Esophagus squamous epithelium (tissue), 4 donors: ENCODE measurements around the gene RGS7.

Experiments used
- CTCF ChIP-seq, 6 experiments: fragments of 450-650 bp in 4 of 6; fragments of 200-600 bp in 2 of 6; sonication (generic) in 2 of 6; IDR thresholded peaks; one replicate each; pipeline ENCODE4 v1.5.1; 2016 to 2019; ENCODE audit warnings: antibody characterized with exemption in 6 of 6, mild to moderate bottlenecking in 4 of 6, moderate library complexity in 4 of 6
- POLR2A ChIP-seq, 4 donors: fragments of 450-650 bp; IDR thresholded peaks; one replicate each; pipeline ENCODE4 v1.6.1; 2017; ENCODE audit warnings: antibody characterized with exemption in 4 of 4, mild to moderate bottlenecking in 4 of 4, moderate library complexity in 3 of 4

DNA sequence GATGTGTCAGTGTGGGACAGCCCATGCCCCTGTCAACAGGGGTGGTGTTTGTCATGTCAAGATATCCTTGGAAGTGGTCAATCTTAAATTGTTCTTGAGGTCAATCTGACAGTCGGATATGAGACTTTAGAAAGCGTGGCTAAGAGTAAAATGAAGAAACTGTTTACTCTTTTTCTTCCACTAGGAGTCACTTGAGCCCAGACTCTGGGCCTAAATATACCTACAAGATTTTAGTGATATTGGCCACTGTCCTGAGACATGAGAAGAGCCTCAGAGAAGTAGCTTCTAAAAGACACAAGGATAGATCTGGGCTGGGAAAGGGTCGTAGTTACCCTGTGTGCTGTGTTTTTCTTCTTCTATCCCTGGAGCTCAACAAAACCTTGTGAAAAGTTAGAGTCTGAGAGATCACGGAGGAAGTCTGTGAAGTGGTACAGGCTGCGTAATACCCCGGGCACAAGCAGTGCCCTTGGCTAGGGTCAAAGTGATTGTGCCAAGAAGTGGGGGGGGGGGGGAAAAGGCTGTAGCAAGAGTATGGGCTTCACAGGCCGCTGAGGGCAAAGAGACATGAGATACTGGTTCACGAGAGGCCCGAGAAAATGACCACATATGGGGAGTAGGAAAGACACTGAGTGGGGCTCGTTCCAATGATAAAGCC, 389.8 kb downstream of the RGS7 start:
- no peak for TF ChIP-seq POLR2A (IDR thresholded peaks at IDR 0.05)
- no peak for TF ChIP-seq CTCF (IDR thresholded peaks at IDR 0.05)
